C4-2B (cell line): ENCODE results near the gene ERBB4.

Source experiments
- CTCF ChIP-seq: fragments of 450-650 bp; conservative IDR thresholded peaks from 2 replicates; pipeline ENCODE4 v1.5.1; 2017; ENCODE audit warnings: mild to moderate bottlenecking
- ZFX ChIP-seq: fragments of 450-650 bp; IDR thresholded peaks from 2 replicates; pipeline ENCODE4 v1.6.1; 2017

- TF ChIP-seq CTCF, result no peak
- no peak for TF ChIP-seq ZFX
Observed at GRCh38 chr2:212364112-212364985, 174.3 kb downstream of the ERBB4 start.
